HepG2 (cell line): ENCODE data around the gene ZC3H4. TPM values are rescaled to one million over a fixed set of nuclear protein-coding genes. Genes with fewer than 3 reads are reported as not detected.

Experiments
- ATF7-NPFF ChIP-seq: sonication (generic); formaldehyde crosslinking; IDR thresholded peaks from 2 replicates; pipeline ENCODE4 v1.8.1; 2023; ENCODE audit warnings: mild to moderate bottlenecking, low read depth, missing genetic modification reagents, moderate library complexity
- ETV5 ChIP-seq: IDR thresholded peaks from 2 replicates; pipeline ENCODE4 v1.6.1; 2018; ENCODE audit warnings: missing biosample characterization, missing genetic modification reagents, inconsistent platforms, borderline replicate concordance
- GABPA ChIP-seq, 2 experiments: IDR thresholded peaks; 2 replicates each; pipeline ENCODE4 v1.6.1; 2011 to 2016; ENCODE audit warnings: low read depth in 2 of 2, low read length in 1 of 2, missing biosample characterization in 1 of 2, missing genetic modification characterization in 1 of 2
- GATA4 ChIP-seq: sonication (generic); IDR thresholded peaks from 2 replicates; pipeline ENCODE4 v1.6.1; 2016; ENCODE audit warnings: antibody characterized with exemption, low read depth, borderline replicate concordance
- HES4 ChIP-seq: sonication (generic); formaldehyde crosslinking; IDR thresholded peaks from 2 replicates; pipeline ENCODE4 v1.9.0; 2021; ENCODE audit warnings: mild to moderate bottlenecking, missing genetic modification reagents, borderline replicate concordance
- KDM5A ChIP-seq: fragments of 200-600 bp; sonication (generic); IDR thresholded peaks from 2 replicates; pipeline ENCODE4 v1.7.0; 2018; ENCODE audit warnings: antibody characterized with exemption, mild to moderate bottlenecking, low read length, borderline replicate concordance
- KLF15 ChIP-seq: sonication (generic); formaldehyde crosslinking; IDR thresholded peaks from 2 replicates; pipeline ENCODE4 v1.8.1; 2023; ENCODE audit warnings: borderline replicate concordance, mild to moderate bottlenecking, inconsistent platforms, missing genetic modification reagents, mixed read lengths
- LCORL ChIP-seq, 2 experiments: fragments of 450-650 bp in 1 of 2; sonication (generic) in 1 of 2; formaldehyde crosslinking in 1 of 2; IDR thresholded peaks; 2 replicates each; pipeline versions ENCODE4 v1.5.0 to v1.6.1; 2017 to 2020; ENCODE audit warnings: antibody characterized with exemption in 1 of 2, missing genetic modification reagents in 1 of 2
- NONO ChIP-seq, 2 experiments: fragments of 450-650 bp in 1 of 2; sonication (generic) in 1 of 2; formaldehyde crosslinking in 1 of 2; IDR thresholded peaks in 1 of 2; conservative IDR thresholded peaks in 1 of 2; 2 replicates each; pipeline versions ENCODE4 v1.6.1 to v1.8.0; 2017 to 2022; ENCODE audit warnings: mild to moderate bottlenecking in 1 of 2, missing genetic modification reagents in 1 of 2, moderate library complexity in 1 of 2
- POLR2G ChIP-seq: fragments of 200-400 bp; formaldehyde crosslinking; IDR thresholded peaks from 2 replicates; pipeline ENCODE4 v1.6.1; 2018; ENCODE audit warnings: mild to moderate bottlenecking, low read depth, low read length, moderate library complexity
- PRMT3 ChIP-seq: sonication (generic); formaldehyde crosslinking; IDR thresholded peaks from 2 replicates; pipeline ENCODE4 v1.8.1; 2022; ENCODE audit warnings: low read depth, mild to moderate bottlenecking, moderate library complexity, missing genetic modification reagents, borderline replicate concordance
- SOX5 ChIP-seq: IDR thresholded peaks from 2 replicates; pipeline ENCODE4 v1.6.1; 2016; ENCODE audit warnings: borderline replicate concordance
- TCF7 ChIP-seq: sonication (generic); IDR thresholded peaks from 2 replicates; pipeline ENCODE4 v1.6.1; 2016; ENCODE audit warnings: antibody characterized with exemption, low read depth
- TEAD3 ChIP-seq: optimal IDR thresholded peaks from 2 replicates; pipeline ENCODE3; 2016; ENCODE audit warnings: borderline replicate concordance
- TOE1 ChIP-seq: sonication (generic); formaldehyde crosslinking; IDR thresholded peaks from 2 replicates; pipeline ENCODE4 v1.4.0; 2020; ENCODE audit warnings: mild to moderate bottlenecking, missing genetic modification reagents
- WIZ ChIP-seq: sonication (generic); formaldehyde crosslinking; IDR thresholded peaks from 2 replicates; pipeline ENCODE4 v1.5.1; 2020; ENCODE audit warnings: mild to moderate bottlenecking, missing genetic modification reagents
- YEATS4 ChIP-seq: sonication (generic); formaldehyde crosslinking; IDR thresholded peaks from 2 replicates; pipeline ENCODE4 v1.4.0; 2020; ENCODE audit warnings: missing genetic modification reagents, borderline replicate concordance
- ZBTB20 ChIP-seq: sonication (generic); formaldehyde crosslinking; IDR thresholded peaks from 2 replicates; pipeline ENCODE4 v1.8.1; 2023; ENCODE audit warnings: missing genetic modification reagents, low read depth, mild to moderate bottlenecking, borderline replicate concordance
- ZMAT3 ChIP-seq: sonication (generic); formaldehyde crosslinking; conservative IDR thresholded peaks from 2 replicates; pipeline ENCODE4 v1.7.0; 2021; ENCODE audit warnings: missing genetic modification reagents
- ZNF143 ChIP-seq: sonication (generic); formaldehyde crosslinking; IDR thresholded peaks from 2 replicates; pipeline ENCODE4 v1.4.0; 2020; ENCODE audit warnings: missing genetic modification reagents
- ZNF354B ChIP-seq: sonication (generic); formaldehyde crosslinking; IDR thresholded peaks from 2 replicates; pipeline ENCODE4 v1.8.0; 2022; ENCODE audit warnings: mild to moderate bottlenecking, missing genetic modification reagents
- ZNF614 ChIP-seq: IDR thresholded peaks from 2 replicates; pipeline ENCODE4 v1.6.1; 2018; ENCODE audit warnings: missing biosample characterization, missing genetic modification reagents, inconsistent platforms, borderline replicate concordance
- ZNF816 ChIP-seq: sonication (generic); formaldehyde crosslinking; IDR thresholded peaks from 2 replicates; pipeline ENCODE4 v1.8.0; 2022; ENCODE audit warnings: missing genetic modification reagents, mild to moderate bottlenecking, borderline replicate concordance
- polyA plus RNA-seq, 8 experiments: library from polyadenylated mRNA; depleted of rRNA in 3 of 8; stranded (reverse) in 7 of 8; unstranded in 1 of 8; fragments of >200 nt; fragmentation: Illumina TruSeq in 4 of 8; extraction: Trizol in 4 of 8; gene quantifications; 2 replicates each; pipeline versions ENCODE4 v1.2.1 to v1.2.3, GENCODE V29; 2011 to 2016; ENCODE audit warnings: low read depth in 4 of 8, missing spikeins in 1 of 8, mixed read lengths in 1 of 8; ENCODE audit not compliant: insufficient read depth in 1 of 8
- total RNA-seq, 5 experiments: library from RNA; depleted of rRNA; stranded (reverse); fragments of >200 nt; fragmentation: Illumina TruSeq; extraction: Trizol; gene quantifications; 2 replicates each; pipeline ENCODE4 v1.2.3, GENCODE V29; 2016; ENCODE audit warnings: low read depth in 1 of 5
- TF ChIP-seq, protein P1 (sequence below): sonication (generic); formaldehyde crosslinking; IDR thresholded peaks from 2 replicates; pipeline ENCODE4 v1.8.0; 2022; ENCODE audit warnings: mild to moderate bottlenecking, missing genetic modification reagents; ENCODE audit not compliant: insufficient replicate concordance
- TF ChIP-seq, protein P2 (sequence below): sonication (generic); formaldehyde crosslinking; IDR thresholded peaks from 2 replicates; pipeline ENCODE4 v1.4.0; 2020; ENCODE audit warnings: missing genetic modification reagents

The ZC3H4 gene
- total and polyA plus RNA-seq, 2 of the 13 experiments (the other 11 are each of a cell fraction or from before 2014, with no cell fraction given), result 1.8 to 10.7 TPM

DNA sequence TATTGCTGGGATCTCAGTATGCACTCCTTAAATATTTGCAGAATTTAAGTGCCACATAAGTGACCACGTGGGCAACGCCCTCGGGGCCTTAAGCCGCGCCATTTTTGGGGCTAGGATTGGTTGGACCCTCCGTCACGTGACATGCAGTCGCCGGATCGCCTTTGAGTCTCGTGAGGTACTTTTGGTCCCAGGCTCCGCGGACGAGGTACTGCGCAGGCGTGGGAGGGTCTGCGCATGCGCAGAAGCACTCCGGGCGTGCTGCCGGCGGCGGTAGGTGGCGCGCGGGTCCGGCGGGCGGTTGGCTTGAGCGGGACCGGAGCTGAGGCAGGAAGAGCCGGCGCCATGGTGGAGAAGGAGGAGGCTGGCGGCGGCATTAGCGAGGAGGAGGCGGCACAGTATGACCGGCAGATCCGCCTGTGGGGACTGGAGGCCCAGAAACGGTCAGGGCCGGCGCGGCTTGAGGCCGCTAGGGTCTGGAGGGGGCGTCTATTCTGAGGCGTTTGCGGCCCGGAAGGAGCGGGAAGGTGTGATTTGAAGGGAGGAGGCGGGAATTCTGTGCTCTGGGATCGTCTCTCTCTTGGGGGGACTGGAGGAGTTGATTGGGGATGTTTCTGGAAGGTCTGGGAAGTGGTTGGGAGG, 17.1 kb upstream of the ZC3H4 start, which contains the start of gene SAE1 (continued):
- TF ChIP-seq ZNF816 (CRISPR knock-in tag) (no peak; the same call in 1 of the 2 replicates), GABPA (IDR thresholded peaks at IDR 0.05; ENCODE audit: low read depth, low read length) (peak; percentile 22; the same call in 1 of the 2 replicates), GABPA (CRISPR knock-in tag; IDR thresholded peaks at IDR 0.05; ENCODE audit: low read depth) (no peak), ZNF143 (peak; percentile 12; the same call in 1 of the 2 replicates), KDM5A (peak; percentile 56; the same call in 1 of the 2 replicates), LCORL (IDR thresholded peaks at IDR 0.05) (peak; percentile 80), LCORL (CRISPR knock-in tag; IDR thresholded peaks at IDR 0.05) (peak; percentile 72), KLF15 (peak; percentile 55; the same call in 1 of the 2 replicates), GATA4 (no peak; the same call in 1 of the 2 replicates), SOX5 (peak; percentile 61; the same call in 1 of the 2 replicates), WIZ (CRISPR knock-in tag) (peak; percentile 41), ZMAT3 (CRISPR knock-in tag) (peak; percentile 61; the same call in 1 of the 2 replicates), TEAD3 (CRISPR knock-in tag) (peak; percentile 57), POLR2G (peak; percentile 87), YEATS4 (CRISPR knock-in tag) (peak; percentile 79; the same call in 1 of the 2 replicates), TCF7 (peak; percentile 38; the same call in 1 of the 2 replicates), PRMT3 (CRISPR knock-in tag) (peak; percentile 48; the same call in 1 of the 2 replicates), HES4 (CRISPR knock-in tag) (no peak), ZNF614 (peak; percentile 67), TOE1 (CRISPR knock-in tag) (0 out of 2 replicates have a peak, but pooled peaks have one; percentile 49), ATF7-NPFF (CRISPR knock-in tag) (peak; percentile 88), ETV5 (peak; percentile 65; the same call in 1 of the 2 replicates), ZNF354B (no peak), ZBTB20 (CRISPR knock-in tag) (0 out of 2 replicates have a peak, but pooled peaks have one; percentile 18), NONO (IDR thresholded peaks at IDR 0.05) (no peak), NONO (CRISPR knock-in tag; conservative IDR thresholded peaks at IDR 0.05) (0 out of 2 replicates have a peak, but pooled peaks have one; percentile 64)
- TF ChIP-seq, protein P1, sequence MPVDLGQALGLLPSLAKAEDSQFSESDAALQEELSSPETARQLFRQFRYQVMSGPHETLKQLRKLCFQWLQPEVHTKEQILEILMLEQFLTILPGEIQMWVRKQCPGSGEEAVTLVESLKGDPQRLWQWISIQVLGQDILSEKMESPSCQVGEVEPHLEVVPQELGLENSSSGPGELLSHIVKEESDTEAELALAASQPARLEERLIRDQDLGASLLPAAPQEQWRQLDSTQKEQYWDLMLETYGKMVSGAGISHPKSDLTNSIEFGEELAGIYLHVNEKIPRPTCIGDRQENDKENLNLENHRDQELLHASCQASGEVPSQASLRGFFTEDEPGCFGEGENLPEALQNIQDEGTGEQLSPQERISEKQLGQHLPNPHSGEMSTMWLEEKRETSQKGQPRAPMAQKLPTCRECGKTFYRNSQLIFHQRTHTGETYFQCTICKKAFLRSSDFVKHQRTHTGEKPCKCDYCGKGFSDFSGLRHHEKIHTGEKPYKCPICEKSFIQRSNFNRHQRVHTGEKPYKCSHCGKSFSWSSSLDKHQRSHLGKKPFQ, result peak; percentile 79
- TF ChIP-seq, protein P2, sequence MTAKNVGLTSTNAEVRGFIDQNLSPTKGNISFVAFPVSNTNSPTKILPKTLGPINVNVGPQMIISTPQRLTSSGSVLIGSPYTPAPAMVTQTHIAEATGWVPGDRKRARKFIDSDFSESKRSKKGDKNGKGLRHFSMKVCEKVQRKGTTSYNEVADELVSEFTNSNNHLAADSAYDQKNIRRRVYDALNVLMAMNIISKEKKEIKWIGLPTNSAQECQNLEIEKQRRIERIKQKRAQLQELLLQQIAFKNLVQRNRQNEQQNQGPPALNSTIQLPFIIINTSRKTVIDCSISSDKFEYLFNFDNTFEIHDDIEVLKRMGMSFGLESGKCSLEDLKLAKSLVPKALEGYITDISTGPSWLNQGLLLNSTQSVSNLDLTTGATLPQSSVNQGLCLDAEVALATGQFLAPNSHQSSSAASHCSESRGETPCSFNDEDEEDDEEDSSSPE (CRISPR knock-in tag), result peak; percentile 93
